Panc1 (cell line): Measurements from ENCODE around the gene NUDCD2. TPM values are rescaled to one million over a fixed set of nuclear protein-coding genes. Genes with fewer than 3 reads are reported as not detected.

ENCODE experiments used
- ATAC-seq: fragments of 200-7000 bp; cut with Tn5 transposase; 2 replicates; pipeline ENCODE4 v1.9.1; 2020; ENCODE audit warnings: mild to moderate bottlenecking, moderate library complexity
- BruUV-seq: library from RNA; stranded (reverse); fragments of 400-500 nt; replicated peaks from 2 replicates; lab custom pipeline; 2021; lab: Mats Ljungman, UMichigan
- CTCF ChIA-PET: fragments of 300-600 bp; sonication (Branson Sonifier 250); formaldehyde crosslinking; loops from one replicate; lab custom pipeline; 2022; ENCODE audit warnings: antibody characterized with exemption; lab: Charles Lee
- POLR2A ChIA-PET: fragments of 300-600 bp; sonication (Branson Sonifier 250); formaldehyde crosslinking; loops from one replicate; lab custom pipeline; 2022; ENCODE audit warnings: antibody characterized with exemption; lab: Charles Lee
- DNase-seq: peaks from one replicate; pipeline ENCODE4 v3.0.0-alpha.2; 2010; ENCODE audit warnings: low read depth, low spot score
- H3K27ac ChIP-seq: 2 replicates; pipeline ENCODE4 v1.5.1; 2011; ENCODE audit warnings: mild to moderate bottlenecking, low read length, inconsistent platforms
- H3K27me3 ChIP-seq: fragments of 200-500 bp; sonication (Bioruptor generic); 2 replicates; pipeline ENCODE4 v1.6.0; 2014; ENCODE audit warnings: low read length, inconsistent platforms; ENCODE audit not compliant: control insufficient read depth, insufficient read depth
- H3K36me3 ChIP-seq: fragments of 200-500 bp; sonication (Bioruptor generic); 2 replicates; pipeline ENCODE4 v1.5.1; 2014; ENCODE audit warnings: inconsistent platforms, mild to moderate bottlenecking, low read length, moderate library complexity; ENCODE audit not compliant: control insufficient read depth, insufficient read depth
- H3K4me1 ChIP-seq: 2 replicates; pipeline ENCODE4 v1.5.1; 2011; ENCODE audit warnings: inconsistent platforms, mild to moderate bottlenecking, low read length, moderate library complexity; ENCODE audit not compliant: control insufficient read depth, insufficient read depth
- H3K4me3 ChIP-seq, 2 experiments: 2 replicates each; pipeline ENCODE4 v1.5.1; 2011 to 2012; ENCODE audit warnings: low read depth in 2 of 2, low read length in 2 of 2, mild to moderate bottlenecking in 2 of 2, inconsistent platforms in 1 of 2, moderate library complexity in 1 of 2
- H3K9me3 ChIP-seq: fragments of 200-500 bp; sonication (Bioruptor generic); 2 replicates; pipeline ENCODE4 v1.5.1; 2014; ENCODE audit warnings: low read depth, mild to moderate bottlenecking, inconsistent platforms, low read length, moderate library complexity; ENCODE audit not compliant: control insufficient read depth, insufficient read depth
- POLR2AphosphoS5 ChIP-seq: IDR thresholded peaks from 2 replicates; pipeline ENCODE4 v1.6.1; 2012; ENCODE audit warnings: mild to moderate bottlenecking, low read depth, low read length, moderate library complexity
- SIN3A ChIP-seq: IDR thresholded peaks from 2 replicates; pipeline ENCODE4 v1.6.1; 2012; ENCODE audit warnings: low read depth, mild to moderate bottlenecking, low read length, moderate library complexity, borderline replicate concordance; ENCODE audit not compliant: insufficient read depth
- TCF7L2 ChIP-seq: IDR thresholded peaks from 2 replicates; pipeline ENCODE4 v1.6.1; 2011; ENCODE audit warnings: mild to moderate bottlenecking, low read depth, low read length, inconsistent platforms
- in situ Hi-C: cut with HindIII; loops from 2 replicates; pipeline ENCODE4 v1.10.0; 2016; ENCODE audit warnings: low sequenced_read_pairs, low pct_unique_long_range_greater_than_20kb
- intact Hi-C: fragments of 100-400 bp; cut with micrococcal nuclease; formaldehyde crosslinking; loops from one replicate; pipeline ENCODE4 v1.10.0; 2022; ENCODE audit not compliant: unreplicated experiment
- total RNA-seq: library from RNA; stranded (reverse); gene quantifications from one replicate; pipeline ENCODE4 v1.2.1, GENCODE V29; 2021; ENCODE audit not compliant: unreplicated experiment
- TF ChIP-seq, protein P1 (sequence below), 2 experiments: IDR thresholded peaks; 2 replicates each; pipeline ENCODE4 v1.6.1; 2011 to 2012; ENCODE audit warnings: low read depth in 2 of 2, control low read depth in 1 of 2, low read length in 1 of 2, mild to moderate bottlenecking in 1 of 2, moderate library complexity in 1 of 2; ENCODE audit not compliant: insufficient read depth in 1 of 2
- TF ChIP-seq, protein P2 (sequence below): fragments of 450-650 bp; IDR thresholded peaks from 2 replicates; pipeline ENCODE4 v1.5.1; 2017; ENCODE audit warnings: mild to moderate bottlenecking

NUDCD2 gene
- total RNA-seq, 1 experiment from 2014 or later = 58.6 TPM

- Histone ChIP-seq H3K36me3 (peaks cover 24% of the 10 kb centered on the region), H3K4me1 (peaks cover 19% of the 10 kb centered on the region; the same call in 1 of the 2 replicates), H3K27ac (peak overlapping the region; percentile 99), H3K9me3 (no peaks in the 10 kb centered on the region), H3K4me3 (peak overlapping the region; percentile 88 to 98), H3K27me3 (no peaks in the 10 kb centered on the region)
- intact Hi-C loops = no loop called here
- ATAC-seq (no peak), DNase-seq (no peak)
- no peak for TF ChIP-seq POLR2AphosphoS5
- TF ChIP-seq SIN3A = no peak
- BruUV-seq = TSS peak; percentile 81
- ChIA-PET CTCF (no interaction called here), POLR2A (interaction anchor here (0.7 kb wide), 1 partner anchor 1616 kb away, joined by 3 read pairs; no protein-coding TSS in a partner anchor)
- in situ Hi-C loops = no loop called here
Observed at GRCh38 chr5:163458778-163459385, 1.0 kb downstream of the NUDCD2 start.

DNA sequence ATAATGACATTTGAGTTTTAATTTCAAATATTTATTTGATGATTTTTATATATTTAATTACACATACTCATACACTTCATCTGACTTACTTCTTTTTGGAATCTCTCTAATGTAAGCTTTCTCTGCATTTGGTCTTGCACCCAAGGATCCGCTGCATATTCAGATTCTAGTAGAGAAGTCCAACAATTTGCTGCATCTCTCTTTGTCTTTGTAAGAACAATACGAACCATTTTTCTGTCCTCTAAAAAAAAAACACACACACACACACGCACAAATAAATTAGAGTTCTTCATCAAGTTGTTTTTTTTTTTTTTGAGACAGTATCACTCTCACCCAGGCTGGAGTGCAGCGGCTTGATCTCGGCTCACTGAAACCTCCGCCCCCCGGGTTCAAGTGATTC is 3.1 kb downstream of the NUDCD2 start:
- in situ Hi-C loops = no loop called here
- CTCF ChIA-PET = no interaction called here
- H3K4me1 ChIP-seq = 0 out of 2 replicates have a peak, but pooled peaks cover 6% of the 10 kb centered on the region
- intact Hi-C loops = no loop called here
- H3K27ac ChIP-seq = no peak overlapping the region
- no TSS peak for BruUV-seq
- no peaks in the 10 kb centered on the region for H3K9me3 ChIP-seq
- ATAC-seq (no peak), DNase-seq (no peak)
- H3K27me3 ChIP-seq = no peaks in the 10 kb centered on the region
- POLR2A ChIA-PET = no interaction called here
- TF ChIP-seq TCF7L2 (no peak), SIN3A (no peak), POLR2AphosphoS5 (no peak)
- TF ChIP-seq, protein P1, sequence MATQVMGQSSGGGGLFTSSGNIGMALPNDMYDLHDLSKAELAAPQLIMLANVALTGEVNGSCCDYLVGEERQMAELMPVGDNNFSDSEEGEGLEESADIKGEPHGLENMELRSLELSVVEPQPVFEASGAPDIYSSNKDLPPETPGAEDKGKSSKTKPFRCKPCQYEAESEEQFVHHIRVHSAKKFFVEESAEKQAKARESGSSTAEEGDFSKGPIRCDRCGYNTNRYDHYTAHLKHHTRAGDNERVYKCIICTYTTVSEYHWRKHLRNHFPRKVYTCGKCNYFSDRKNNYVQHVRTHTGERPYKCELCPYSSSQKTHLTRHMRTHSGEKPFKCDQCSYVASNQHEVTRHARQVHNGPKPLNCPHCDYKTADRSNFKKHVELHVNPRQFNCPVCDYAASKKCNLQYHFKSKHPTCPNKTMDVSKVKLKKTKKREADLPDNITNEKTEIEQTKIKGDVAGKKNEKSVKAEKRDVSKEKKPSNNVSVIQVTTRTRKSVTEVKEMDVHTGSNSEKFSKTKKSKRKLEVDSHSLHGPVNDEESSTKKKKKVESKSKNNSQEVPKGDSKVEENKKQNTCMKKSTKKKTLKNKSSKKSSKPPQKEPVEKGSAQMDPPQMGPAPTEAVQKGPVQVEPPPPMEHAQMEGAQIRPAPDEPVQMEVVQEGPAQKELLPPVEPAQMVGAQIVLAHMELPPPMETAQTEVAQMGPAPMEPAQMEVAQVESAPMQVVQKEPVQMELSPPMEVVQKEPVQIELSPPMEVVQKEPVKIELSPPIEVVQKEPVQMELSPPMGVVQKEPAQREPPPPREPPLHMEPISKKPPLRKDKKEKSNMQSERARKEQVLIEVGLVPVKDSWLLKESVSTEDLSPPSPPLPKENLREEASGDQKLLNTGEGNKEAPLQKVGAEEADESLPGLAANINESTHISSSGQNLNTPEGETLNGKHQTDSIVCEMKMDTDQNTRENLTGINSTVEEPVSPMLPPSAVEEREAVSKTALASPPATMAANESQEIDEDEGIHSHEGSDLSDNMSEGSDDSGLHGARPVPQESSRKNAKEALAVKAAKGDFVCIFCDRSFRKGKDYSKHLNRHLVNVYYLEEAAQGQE (IDR thresholded peaks at IDR 0.05; ENCODE audit: insufficient read depth in 1 of 2, low read depth in 2 of 2, low read length in 1 of 2) = no peak
- TF ChIP-seq, protein P2, sequence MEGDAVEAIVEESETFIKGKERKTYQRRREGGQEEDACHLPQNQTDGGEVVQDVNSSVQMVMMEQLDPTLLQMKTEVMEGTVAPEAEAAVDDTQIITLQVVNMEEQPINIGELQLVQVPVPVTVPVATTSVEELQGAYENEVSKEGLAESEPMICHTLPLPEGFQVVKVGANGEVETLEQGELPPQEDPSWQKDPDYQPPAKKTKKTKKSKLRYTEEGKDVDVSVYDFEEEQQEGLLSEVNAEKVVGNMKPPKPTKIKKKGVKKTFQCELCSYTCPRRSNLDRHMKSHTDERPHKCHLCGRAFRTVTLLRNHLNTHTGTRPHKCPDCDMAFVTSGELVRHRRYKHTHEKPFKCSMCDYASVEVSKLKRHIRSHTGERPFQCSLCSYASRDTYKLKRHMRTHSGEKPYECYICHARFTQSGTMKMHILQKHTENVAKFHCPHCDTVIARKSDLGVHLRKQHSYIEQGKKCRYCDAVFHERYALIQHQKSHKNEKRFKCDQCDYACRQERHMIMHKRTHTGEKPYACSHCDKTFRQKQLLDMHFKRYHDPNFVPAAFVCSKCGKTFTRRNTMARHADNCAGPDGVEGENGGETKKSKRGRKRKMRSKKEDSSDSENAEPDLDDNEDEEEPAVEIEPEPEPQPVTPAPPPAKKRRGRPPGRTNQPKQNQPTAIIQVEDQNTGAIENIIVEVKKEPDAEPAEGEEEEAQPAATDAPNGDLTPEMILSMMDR = no peak
- H3K4me3 ChIP-seq = no peak overlapping the region
- H3K36me3 ChIP-seq = peaks cover 34% of the 10 kb centered on the region

DNA sequence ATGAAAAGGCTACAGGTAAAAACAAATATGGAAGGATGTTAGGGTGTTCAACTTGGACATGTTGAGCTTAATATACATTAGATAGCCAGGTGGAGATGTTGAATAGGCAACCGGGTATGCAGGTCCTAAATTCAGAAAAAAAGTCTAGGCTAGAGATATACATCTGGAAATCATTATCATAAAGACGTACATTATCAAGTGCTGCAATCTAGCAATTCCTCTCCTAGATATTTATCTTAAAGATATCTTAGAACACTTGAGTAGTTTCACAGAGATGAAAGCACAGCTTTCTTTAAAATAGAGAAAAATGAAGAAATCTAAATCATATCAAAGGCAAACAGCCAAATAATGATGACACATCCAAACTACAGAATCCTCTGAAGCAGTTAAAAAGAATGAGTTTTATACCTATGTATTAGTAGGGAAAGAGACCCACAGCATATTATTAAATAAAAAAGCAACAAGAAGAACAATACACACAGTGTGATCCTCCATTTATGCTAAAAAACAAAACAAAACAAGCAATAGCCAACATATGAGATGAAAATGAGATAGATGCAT is 3.8 kb downstream of the NUDCD2 start:
- no peak for ATAC-seq
- no peak overlapping the region for H3K27ac ChIP-seq
- H3K9me3 ChIP-seq = no peaks in the 10 kb centered on the region
- in situ Hi-C loops (no loop called here), intact Hi-C loops (no loop called here)
- H3K4me1 ChIP-seq = 0 out of 2 replicates have a peak, but pooled peaks cover 6% of the 10 kb centered on the region
- CTCF ChIA-PET = no interaction called here
- BruUV-seq = no TSS peak
- no peak for DNase-seq
- POLR2A ChIA-PET = no interaction called here
- H3K27me3 ChIP-seq = no peaks in the 10 kb centered on the region
- peaks cover 34% of the 10 kb centered on the region for H3K36me3 ChIP-seq
- H3K4me3 ChIP-seq = no peak overlapping the region
- no peak for TF ChIP-seq POLR2AphosphoS5
- TF ChIP-seq, protein P1 (IDR thresholded peaks at IDR 0.05; ENCODE audit: insufficient read depth in 1 of 2, low read depth in 2 of 2, low read length in 1 of 2) = no peak
- no peak for TF ChIP-seq SIN3A
- TF ChIP-seq, protein P2 = no peak
- TF ChIP-seq TCF7L2 = no peak
